MCF 10A (cell line): ENCODE measurements around the gene NAALADL2. TPM values are rescaled to one million over a fixed set of nuclear protein-coding genes. Genes with fewer than 3 reads are reported as not detected.
A peak's percentile ranks its signal among the peaks of the same experiment; 100 is the strongest.

Source experiments
- BruUV-seq: library from RNA; stranded (reverse); fragments of 400-500 nt; replicated peaks from 2 replicates; lab custom pipeline; 2021; lab: Mats Ljungman, UMichigan
- CTCF ChIA-PET: fragments of 300-600 bp; sonication (Branson Sonifier 250); formaldehyde crosslinking; extraction: SDS; loops from one replicate; lab custom pipeline; 2021; ENCODE audit warnings: antibody characterized with exemption, inconsistent platforms; lab: Yijun Ruan, JAX
- POLR2A ChIA-PET: fragments of 300-600, 350-650 bp; sonication (Branson Sonifier 250); formaldehyde crosslinking; extraction: SDS; loops from one replicate; lab custom pipeline; 2020; ENCODE audit warnings: antibody characterized with exemption, inconsistent platforms; lab: Yijun Ruan, JAX
- DNase-seq: peaks from one replicate; pipeline ENCODE4 v3.0.0-alpha.2; 2018; ENCODE audit not compliant: unreplicated experiment
- H3K27ac Mint-ChIP-seq: one replicate; pipeline ENCODE4 v1.8.0; 2022; ENCODE audit warnings: mild to moderate bottlenecking, low read depth, mixed read lengths; ENCODE audit not compliant: unreplicated experiment
- H3K27me3 Mint-ChIP-seq: one replicate; pipeline ENCODE4 v1.8.0; 2022; ENCODE audit warnings: mixed read lengths; ENCODE audit not compliant: insufficient read depth, unreplicated experiment
- H3K36me3 Mint-ChIP-seq: one replicate; pipeline ENCODE4 v1.8.0; 2022; ENCODE audit warnings: mild to moderate bottlenecking, moderate library complexity, mixed read lengths; ENCODE audit not compliant: insufficient read depth, unreplicated experiment
- H3K4me1 Mint-ChIP-seq: one replicate; pipeline ENCODE4 v1.8.0; 2022; ENCODE audit warnings: mixed read lengths; ENCODE audit not compliant: insufficient read depth, unreplicated experiment
- H3K4me3 Mint-ChIP-seq: one replicate; pipeline ENCODE4 v1.8.0; 2022; ENCODE audit warnings: mild to moderate bottlenecking, moderate library complexity, mixed read lengths; ENCODE audit not compliant: unreplicated experiment
- H3K9me3 Mint-ChIP-seq: one replicate; pipeline ENCODE4 v1.8.0; 2022; ENCODE audit warnings: mixed read lengths; ENCODE audit not compliant: unreplicated experiment
- CTCF ChIP-seq: fragments of 200-600 bp; IDR thresholded peaks from one replicate; pipeline ENCODE4 v1.8.0; 2022; ENCODE audit warnings: antibody characterized with exemption, mild to moderate bottlenecking; ENCODE audit not compliant: unreplicated experiment
- intact Hi-C: fragments of 100-400 bp; cut with micrococcal nuclease; formaldehyde crosslinking; loops from 2 replicates; pipeline ENCODE4 v1.14.1; 2022
- total RNA-seq: library from RNA; stranded (reverse); gene quantifications from 2 replicates; pipeline ENCODE4 v1.2.3, GENCODE V29; 2022

The NAALADL2 gene
- total RNA-seq, 1 experiment from 2014 or later: 4.2 TPM

GRCh38 chr3:175342196-175342595 lies 483.1 kb downstream of the NAALADL2 start:
- ChIA-PET POLR2A (no interaction called here), CTCF (no interaction called here)
- no peak for DNase-seq
- intact Hi-C loops: no loop called here
- BruUV-seq: no TSS peak
- Mint-ChIP-seq H3K4me1 (peaks cover 17% of the 10 kb centered on the region), H3K4me3 (no peak overlapping the region), H3K27ac (no peak overlapping the region), H3K36me3 (no peaks in the 10 kb centered on the region), H3K9me3 (no peaks in the 10 kb centered on the region), H3K27me3 (no peaks in the 10 kb centered on the region)
- no peak for TF ChIP-seq CTCF

- Mint-ChIP-seq H3K4me1 (peaks cover 9% of the 10 kb centered on the region), H3K27ac (no peak overlapping the region), H3K4me3 (no peak overlapping the region), H3K27me3 (no peaks in the 10 kb centered on the region), H3K9me3 (no peaks in the 10 kb centered on the region), H3K36me3 (no peaks in the 10 kb centered on the region)
- BruUV-seq: no TSS peak
- no peak for DNase-seq
- ChIA-PET POLR2A (no interaction called here), CTCF (no interaction called here)
- no peak for TF ChIP-seq CTCF
- intact Hi-C loops: no loop called here
These were observed 484.8 kb downstream of the NAALADL2 start for GRCh38 chr3:175343946-175344345.

- intact Hi-C loops: no loop called here
- TF ChIP-seq CTCF: no peak
- H3K27ac Mint-ChIP-seq: peak overlapping the region; percentile 16
- H3K36me3 Mint-ChIP-seq: no peaks in the 10 kb centered on the region
- ChIA-PET CTCF (interaction anchor here (1.6 kb wide), 1 partner anchor 24 kb away, joined by 4 read pairs; no protein-coding TSS in a partner anchor), POLR2A (interaction anchor here (0.6 to 1.3 kb wide), 4 partner anchors 11 to 906 kb away, joined by 3 read pairs; no protein-coding TSS in a partner anchor)
- H3K27me3 Mint-ChIP-seq: no peaks in the 10 kb centered on the region
- peaks cover 8% of the 10 kb centered on the region for H3K4me1 Mint-ChIP-seq
- no peaks in the 10 kb centered on the region for H3K9me3 Mint-ChIP-seq
- DNase-seq: peak; percentile 87
- BruUV-seq: no TSS peak
- H3K4me3 Mint-ChIP-seq: no peak overlapping the region
These were observed 487.6 kb downstream of the NAALADL2 start for GRCh38 chr3:175346573-175347356.

GRCh38 chr3:175349168-175349567 lies 490.0 kb downstream of the NAALADL2 start:
- DNase-seq: no peak

More at GRCh38 chr3:175349168-175349567, 490.0 kb downstream of the NAALADL2 start:
- no peak for TF ChIP-seq CTCF
- no TSS peak for BruUV-seq
- no peaks in the 10 kb centered on the region for H3K27me3 Mint-ChIP-seq
- H3K36me3 Mint-ChIP-seq: no peaks in the 10 kb centered on the region
- peaks cover 8% of the 10 kb centered on the region for H3K4me1 Mint-ChIP-seq
- H3K4me3 Mint-ChIP-seq: no peak overlapping the region
- no peaks in the 10 kb centered on the region for H3K9me3 Mint-ChIP-seq
- ChIA-PET POLR2A (no interaction called here), CTCF (interaction anchor here (0.6 kb wide), 1 partner anchor 148 kb away, joined by 3 read pairs; no protein-coding TSS in a partner anchor)
- intact Hi-C loops: no loop called here
- no peak overlapping the region for H3K27ac Mint-ChIP-seq
